Natural killer cell (primary cell): ENCODE results near the gene AOPEP. TPM values are rescaled to one million over a fixed set of nuclear protein-coding genes. Genes with fewer than 3 reads are reported as not detected.

Source experiments
- ATAC-seq, 3 donors: fragments of 150-1000 bp in 2 of 3; fragments of 200-7000 bp in 1 of 3; cut with Tn5 transposase; 1 replicate in 1 of 3; 2 replicates in 2 of 3; pipeline ENCODE4 v1.10.0; 2021; ENCODE audit warnings: mild to moderate bottlenecking in 2 of 3, moderate library complexity in 2 of 3
- DNase-seq, 2 donors: peaks; one replicate each; pipeline versions ENCODE4 v3.0.0 to v3.0.0-alpha.2; 2013 to 2021; ENCODE audit warnings: mixed read lengths in 1 of 2
- H3K27ac ChIP-seq: one replicate; pipeline ENCODE4 v1.5.1; 2013; ENCODE audit warnings: mild to moderate bottlenecking, low read length
- H3K27me3 ChIP-seq: one replicate; pipeline ENCODE4 v1.6.1; 2013; ENCODE audit warnings: low read length; ENCODE audit not compliant: control insufficient read depth, insufficient read depth
- H3K36me3 ChIP-seq: one replicate; pipeline ENCODE4 v1.6.1; 2013; ENCODE audit warnings: low read length; ENCODE audit not compliant: control insufficient read depth, insufficient read depth
- H3K4me1 ChIP-seq: one replicate; pipeline ENCODE4 v1.6.1; 2013; ENCODE audit warnings: low read length; ENCODE audit not compliant: control insufficient read depth, insufficient read depth
- H3K4me3 ChIP-seq: one replicate; pipeline ENCODE4 v1.5.1; 2013; ENCODE audit warnings: low read length
- H3K9me3 ChIP-seq: one replicate; pipeline ENCODE4 v1.6.1; 2013; ENCODE audit warnings: low read length; ENCODE audit not compliant: control insufficient read depth, insufficient read depth
- H3K27ac Mint-ChIP-seq, 2 donors: one replicate each; pipeline ENCODE4 v1.8.0; 2022; ENCODE audit warnings: mild to moderate bottlenecking in 2 of 2, mixed read lengths in 2 of 2, moderate library complexity in 1 of 2
- H3K27me3 Mint-ChIP-seq, 2 donors: one replicate each; pipeline ENCODE4 v1.8.0; 2022; ENCODE audit warnings: low read depth in 2 of 2, mixed read lengths in 2 of 2
- H3K36me3 Mint-ChIP-seq: one replicate; pipeline ENCODE4 v1.8.0; 2022; ENCODE audit warnings: mixed read lengths
- H3K4me1 Mint-ChIP-seq, 2 donors: one replicate each; pipeline ENCODE4 v1.8.0; 2022; ENCODE audit warnings: mixed read lengths in 2 of 2
- H3K4me3 Mint-ChIP-seq: one replicate; pipeline ENCODE4 v1.8.0; 2022; ENCODE audit warnings: mild to moderate bottlenecking, moderate library complexity, mixed read lengths
- H3K9me3 Mint-ChIP-seq, 2 donors: one replicate each; pipeline ENCODE4 v1.8.0; 2022; ENCODE audit warnings: mixed read lengths in 2 of 2
- CTCF ChIP-seq: fragments of 200-600 bp; IDR thresholded peaks from one replicate; pipeline ENCODE4 v1.8.0; 2022; ENCODE audit warnings: antibody characterized with exemption
- WGBS: methylation state at CpG from one replicate; pipeline ENCODE4 v1.1.7; 2013; ENCODE audit warnings: missing lambda C conversion rate; ENCODE audit not compliant: insufficient coverage; 5-methylcytosine and 5-hydroxymethylcytosine counted together
- intact Hi-C: fragments of 100-400 bp; cut with micrococcal nuclease; formaldehyde crosslinking; loops from one replicate; pipeline ENCODE4 v1.14.2; 2022
- total RNA-seq, 4 donors: library from RNA; stranded (reverse); fragments of 120-200 nt in 1 of 4; gene quantifications; one replicate each; pipeline versions ENCODE4 v1.2.3 to v1.2.4, GENCODE V29; 2013 to 2022

AOPEP gene
- total RNA-seq, 3 donors from 2014 or later (not counting 1 experiment from before 2014, with no cell fraction given), result 20.1 to 22.6 (median 20.6) TPM

GRCh38 chr9:95108777-95109176 lies 382.3 kb downstream of the AOPEP start:
- intact Hi-C loops, result no loop called here
- Histone ChIP-seq H3K36me3 (peaks cover 2% of the 10 kb centered on the region), H3K9me3 (no peaks in the 10 kb centered on the region), H3K27me3 (no peaks in the 10 kb centered on the region), H3K4me3 (no peak overlapping the region), H3K4me1 (no peaks in the 10 kb centered on the region), H3K27ac (no peak overlapping the region)
- ATAC-seq, result no peak
- Mint-ChIP-seq H3K9me3 (no peaks in the 10 kb centered on the region), H3K36me3 (no peaks in the 10 kb centered on the region), H3K27me3 (no peaks in the 10 kb centered on the region), H3K4me3 (no peak overlapping the region), H3K4me1 (no peaks in the 10 kb centered on the region), H3K27ac (no peak overlapping the region)
- WGBS, result 97% methylated on average over 5 of the region's 5 CpGs
- DNase-seq, result no peak
- TF ChIP-seq CTCF, result no peak

- Mint-ChIP-seq H3K27me3 (no peaks in the 10 kb centered on the region), H3K4me3 (no peak overlapping the region), H3K4me1 (no peaks in the 10 kb centered on the region), H3K36me3 (no peaks in the 10 kb centered on the region), H3K27ac (no peak overlapping the region), H3K9me3 (no peaks in the 10 kb centered on the region)
- no peaks in the 10 kb centered on the region for H3K9me3 ChIP-seq
- WGBS, result 95% methylated on average over 8 of the region's 8 CpGs
- DNase-seq (no peak), ATAC-seq (no peak)
- H3K27me3 ChIP-seq, result no peaks in the 10 kb centered on the region
- intact Hi-C loops, result no loop called here
- H3K36me3 ChIP-seq, result peaks cover 2% of the 10 kb centered on the region
- no peak overlapping the region for H3K4me3 ChIP-seq
- H3K4me1 ChIP-seq, result no peaks in the 10 kb centered on the region
- TF ChIP-seq CTCF, result no peak
- H3K27ac ChIP-seq, result no peak overlapping the region
Measured at GRCh38 chr9:95109456-95109855, 383.0 kb downstream of the AOPEP start.

GRCh38 chr9:95110921-95111525 lies 384.5 kb downstream of the AOPEP start:
- Mint-ChIP-seq H3K9me3 (no peaks in the 10 kb centered on the region), H3K36me3 (no peaks in the 10 kb centered on the region), H3K4me1 (no peaks in the 10 kb centered on the region), H3K27me3 (no peaks in the 10 kb centered on the region), H3K4me3 (no peak overlapping the region), H3K27ac (no peak overlapping the region)
- Histone ChIP-seq H3K9me3 (no peaks in the 10 kb centered on the region), H3K27ac (no peak overlapping the region), H3K27me3 (no peaks in the 10 kb centered on the region), H3K4me3 (no peak overlapping the region), H3K4me1 (no peaks in the 10 kb centered on the region), H3K36me3 (peaks cover 2% of the 10 kb centered on the region)
- WGBS, result 90% methylated on average over 14 of the region's 14 CpGs
- intact Hi-C loops, result no loop called here
- ATAC-seq, result no peak
- DNase-seq, result no peak
- TF ChIP-seq CTCF, result no peak

GRCh38 chr9:95111716-95112115 lies 385.2 kb downstream of the AOPEP start:
- DNase-seq, result no peak
- H3K27me3 ChIP-seq, result no peaks in the 10 kb centered on the region
- H3K4me1 ChIP-seq, result no peaks in the 10 kb centered on the region
- TF ChIP-seq CTCF, result no peak
- Mint-ChIP-seq H3K27me3 (no peaks in the 10 kb centered on the region), H3K9me3 (no peaks in the 10 kb centered on the region), H3K36me3 (no peaks in the 10 kb centered on the region), H3K27ac (no peak overlapping the region), H3K4me3 (no peak overlapping the region), H3K4me1 (no peaks in the 10 kb centered on the region)
- WGBS, result 96% methylated on average over 11 of the region's 11 CpGs
- peaks cover 2% of the 10 kb centered on the region for H3K36me3 ChIP-seq
- no peaks in the 10 kb centered on the region for H3K9me3 ChIP-seq
- no peak overlapping the region for H3K4me3 ChIP-seq
- H3K27ac ChIP-seq, result no peak overlapping the region
- intact Hi-C loops, result no loop called here
- ATAC-seq, result no peak
